GM19395 (cell line): ENCODE data around the gene CTR9.
"Not testable (repeated sequence)": the region's sequence is repeated elsewhere in the genome, so short reads cannot be mapped to it uniquely, and the experiment has no call there.

Experiments used
- ATAC-seq: cut with Tn5 transposase; IDR thresholded peaks from one replicate; pipeline ENCODE4 v1.9.1; 2021; ENCODE audit warnings: mild to moderate bottlenecking, moderate library complexity; ENCODE audit not compliant: unreplicated experiment

CTR9 gene

GRCh38 chr11:10813945-10814344, 62.9 kb downstream of the CTR9 start:
- ATAC-seq = no peak

- no peak for ATAC-seq
Observed at GRCh38 chr11:10818594-10818993, 67.5 kb downstream of the CTR9 start.

GRCh38 chr11:10822491-10822890, 71.4 kb downstream of the CTR9 start:
- ATAC-seq = not testable (repeated sequence)

- no peak for ATAC-seq
Observed at GRCh38 chr11:10823152-10823579, 72.1 kb downstream of the CTR9 start.

GRCh38 chr11:10824888-10825287, 73.8 kb downstream of the CTR9 start:
- ATAC-seq = no peak

- no peak for ATAC-seq
Observed at GRCh38 chr11:10828402-10828801, 77.4 kb downstream of the CTR9 start.

GRCh38 chr11:10829139-10829538, 78.1 kb downstream of the CTR9 start:
- ATAC-seq = no peak
